Stimulated activated CD4-positive, alpha-beta T cell treated with anti-CD3 and anti-CD28 coated beads, TNF-alpha, amount 100 ng/mL, for 4 hours (primary cell): ENCODE results near the gene KHDC4.
"Not testable (repeated sequence)": the region's sequence is repeated elsewhere in the genome, so short reads cannot be mapped to it uniquely, and the experiment has no call there.

Experiments used
- DNase-seq, 3 experiments: peaks; one replicate each; pipeline ENCODE4 v3.0.0-alpha.2; 2020; ENCODE audit warnings: low read depth in 3 of 3

KHDC4 gene

DNA sequence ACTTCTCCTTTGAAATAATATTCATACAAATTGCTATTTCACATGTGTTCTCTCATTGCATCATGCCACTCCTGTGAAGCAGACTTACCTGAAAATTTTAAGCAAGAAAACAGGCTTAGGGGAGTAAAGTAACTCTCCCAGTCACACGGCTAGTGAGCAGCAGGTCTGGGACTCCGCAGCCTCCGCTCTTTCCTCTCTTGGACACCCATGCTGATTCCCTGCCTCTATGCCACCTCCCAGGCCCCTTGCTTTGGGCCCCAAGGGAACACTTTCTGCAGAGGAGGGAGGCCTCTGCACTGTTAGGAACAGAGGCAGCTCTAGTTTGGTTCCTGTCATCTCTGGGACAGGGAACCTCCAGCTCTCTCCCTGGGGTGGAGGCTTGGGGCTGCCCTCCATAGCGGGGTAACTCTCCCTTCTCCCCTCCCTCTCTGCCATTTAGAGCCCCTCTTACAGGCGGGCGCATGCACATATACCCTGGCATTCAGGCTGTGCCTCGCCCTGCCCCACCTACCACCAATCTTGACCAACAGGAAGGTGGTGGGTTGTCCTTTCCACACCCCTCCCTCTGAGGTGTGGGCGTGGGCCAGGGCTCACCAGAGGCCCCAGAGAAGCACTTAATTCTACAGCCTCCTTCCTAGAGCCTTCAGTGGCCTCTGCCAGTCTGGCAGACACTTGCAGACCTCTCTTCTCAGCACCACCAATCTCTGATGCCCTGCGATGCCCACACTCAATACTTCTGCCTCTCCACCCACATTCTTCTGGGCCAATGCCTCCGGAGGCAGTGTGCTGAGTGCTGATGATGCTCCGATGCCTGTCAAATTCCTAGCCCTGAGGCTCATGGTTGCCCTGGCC lies 7.0 kb upstream of the KHDC4 start, which contains the start of gene RXFP4:
Gene RXFP4 (plus strand): TSS at position 646 of the 852 bp plus-strand sequence. CDS start 72 bp downstream, at position 718.
- no peak for DNase-seq

GRCh38 chr1:155940482-155940992 lies 6.3 kb upstream of the KHDC4 start:
- no peak for DNase-seq

DNA sequence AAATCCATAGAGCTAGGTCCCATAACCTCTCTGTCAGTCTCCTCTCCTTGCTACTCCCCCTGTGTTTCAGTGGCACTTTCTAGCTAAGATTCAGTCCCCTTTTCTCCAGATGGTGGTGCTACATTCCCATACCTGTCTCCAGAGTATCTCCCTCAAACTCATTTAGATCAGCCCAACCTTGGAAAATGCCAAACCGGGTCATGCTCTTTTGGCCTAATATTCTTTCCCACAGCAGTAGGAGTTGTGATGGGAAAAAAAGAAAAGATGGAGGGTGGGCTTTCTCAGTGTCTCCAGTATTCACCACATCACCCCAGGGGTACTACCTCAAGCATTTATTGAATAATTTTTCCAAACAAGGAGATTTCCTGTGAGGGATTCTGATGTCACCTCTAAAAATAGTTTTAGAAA lies 4.0 kb upstream of the KHDC4 start:
- no peak for DNase-seq

GRCh38 chr1:155934936-155935590 lies 850 bp upstream of the KHDC4 start:
- no peak for DNase-seq

DNA sequence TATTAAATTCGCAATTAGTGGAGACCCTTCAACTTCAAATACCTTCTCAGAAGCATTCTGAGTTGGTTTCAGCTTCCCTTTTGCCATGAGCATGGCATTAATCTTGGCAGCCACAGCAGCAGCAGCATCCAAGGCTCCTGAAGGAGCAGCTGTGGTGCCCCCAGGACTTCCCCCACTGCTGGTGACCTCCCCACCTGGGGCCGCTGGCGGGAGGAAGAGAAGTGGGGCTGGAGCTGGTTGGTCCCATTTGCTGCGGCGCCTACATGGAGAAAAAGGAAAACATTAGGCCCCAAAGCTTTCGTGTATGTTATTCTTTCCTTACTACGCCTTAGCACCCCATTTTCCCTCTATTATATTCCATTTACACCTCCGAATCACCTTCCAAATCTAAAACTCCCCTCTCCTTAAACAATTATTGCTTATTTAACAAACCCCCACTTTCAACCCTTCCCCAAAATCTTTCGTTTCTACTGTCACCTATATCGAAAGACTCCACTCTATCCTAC lies 569 bp downstream of the KHDC4 start:
- no peak for DNase-seq

- DNase-seq, result no peak
These were observed 1.7 kb downstream of the KHDC4 start for GRCh38 chr1:155932487-155932886.

- no peak for DNase-seq
These were observed 2.1 kb downstream of the KHDC4 start for GRCh38 chr1:155932081-155932480.

DNA sequence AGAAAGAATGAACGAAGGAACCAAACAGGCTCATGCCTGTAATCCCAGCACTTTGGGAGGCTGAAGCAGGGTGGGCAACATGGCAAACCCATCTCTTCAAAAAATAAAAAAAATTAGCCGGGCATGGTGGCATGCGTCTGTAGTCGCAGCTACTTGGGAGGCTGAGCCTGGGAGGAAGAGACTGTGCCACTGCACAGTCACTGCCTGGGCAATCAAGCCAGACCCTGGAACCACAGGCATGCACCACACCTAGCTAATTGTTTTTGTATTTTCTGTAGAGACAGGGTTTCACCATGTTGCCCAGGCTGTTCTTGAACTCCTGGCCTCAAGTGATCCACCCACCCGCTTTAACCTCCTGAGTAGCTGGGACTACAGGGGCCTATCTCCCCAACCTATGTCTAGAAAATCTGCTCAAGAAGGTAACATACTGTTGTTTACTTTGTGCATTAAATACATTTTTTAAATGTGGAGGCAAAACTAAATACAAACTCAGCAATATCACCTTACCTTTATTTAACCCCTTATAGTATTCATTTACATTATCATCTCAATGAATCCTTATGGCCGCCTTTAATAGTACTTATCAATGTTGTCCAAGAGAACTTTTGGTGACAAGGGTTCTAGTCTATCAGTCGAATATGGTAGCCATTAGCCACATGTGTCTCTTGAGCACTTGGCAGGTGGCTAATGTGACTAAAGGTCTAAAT lies 2.7 kb downstream of the KHDC4 start:
- DNase-seq, result no peak

- DNase-seq, result not testable (repeated sequence)
These were observed 3.5 kb downstream of the KHDC4 start for GRCh38 chr1:155930725-155931124.

GRCh38 chr1:155929057-155929456 lies 5.2 kb downstream of the KHDC4 start:
- no peak for DNase-seq

DNA sequence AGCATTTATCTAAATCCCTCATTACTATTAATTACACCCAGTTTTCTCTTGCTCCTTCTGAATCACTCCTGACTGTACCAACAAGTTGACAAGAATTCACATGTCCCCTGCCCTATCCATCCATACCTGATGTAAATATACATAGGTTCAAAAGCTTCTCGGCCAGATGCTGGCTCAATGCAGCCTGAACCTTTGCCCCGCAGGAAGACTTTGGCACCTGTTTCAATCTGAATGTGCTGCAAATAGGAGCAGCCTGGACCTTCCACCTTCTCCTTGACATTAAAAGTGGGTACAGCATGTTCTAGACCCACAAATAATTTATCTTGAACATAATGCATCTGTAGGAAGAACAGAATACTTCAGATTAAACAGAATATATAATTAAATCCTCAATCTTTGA lies 8.7 kb downstream of the KHDC4 start:
- DNase-seq, result no peak

GRCh38 chr1:155920717-155921116 lies 13.5 kb downstream of the KHDC4 start:
- no peak for DNase-seq

GRCh38 chr1:155919801-155920200 lies 14.4 kb downstream of the KHDC4 start:
- DNase-seq, result no peak

DNA sequence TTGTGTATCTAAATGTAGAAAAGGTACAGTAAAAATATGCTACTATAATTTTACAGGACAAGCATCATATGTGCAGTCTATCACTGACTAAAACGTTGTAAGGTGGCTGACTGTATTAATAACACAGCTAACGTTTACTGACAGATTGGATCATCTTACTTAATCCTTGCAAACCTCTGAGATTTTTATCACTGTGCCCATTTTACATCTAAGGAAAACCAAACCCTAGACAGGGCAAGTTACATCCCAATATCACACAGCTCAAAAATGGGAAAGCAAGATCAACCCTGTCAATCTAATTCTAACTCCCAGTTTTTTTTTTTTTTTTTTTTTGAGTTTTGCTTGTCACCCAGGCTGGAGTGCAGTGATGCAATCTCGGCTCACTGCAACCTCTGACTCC lies 15.6 kb downstream of the KHDC4 start:
- no peak for DNase-seq

DNA sequence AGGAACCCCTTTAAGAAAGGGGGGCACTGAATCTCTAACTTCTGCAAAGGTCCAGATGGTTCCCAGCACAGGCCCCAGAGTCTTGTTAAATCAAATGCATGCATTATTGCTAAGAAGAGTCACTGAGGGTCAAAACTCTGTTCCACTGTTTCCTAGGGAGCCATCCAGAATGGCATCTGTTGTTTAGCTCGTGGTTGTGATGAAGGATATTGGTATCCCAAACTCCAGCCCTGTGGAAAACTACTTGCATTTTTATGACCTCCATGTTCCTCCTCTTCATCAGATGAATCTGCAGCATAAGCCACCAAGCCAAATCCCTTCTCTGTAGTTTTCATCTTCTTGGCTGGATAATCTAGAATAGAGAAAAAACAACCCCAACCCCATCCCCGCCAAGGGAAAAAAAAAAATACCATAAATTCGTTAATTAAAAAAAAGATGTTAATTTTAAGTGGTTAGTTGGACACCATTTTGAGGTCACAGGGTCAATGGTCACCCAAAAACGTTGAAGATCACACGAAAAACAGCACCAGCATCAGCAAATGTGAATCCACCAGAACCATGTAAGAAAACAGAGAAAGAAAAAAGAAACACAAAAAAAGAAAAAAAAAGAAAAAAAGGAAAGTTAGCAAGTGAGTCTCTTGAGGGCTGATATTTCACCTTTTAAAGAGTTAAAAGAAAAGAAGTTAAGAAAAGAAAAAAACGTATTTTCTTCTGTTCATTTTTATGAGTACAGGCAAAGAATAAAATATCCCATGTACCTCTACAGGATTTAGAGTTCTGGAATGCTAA lies 20.1 kb downstream of the KHDC4 start:
- DNase-seq, result no peak

DNA sequence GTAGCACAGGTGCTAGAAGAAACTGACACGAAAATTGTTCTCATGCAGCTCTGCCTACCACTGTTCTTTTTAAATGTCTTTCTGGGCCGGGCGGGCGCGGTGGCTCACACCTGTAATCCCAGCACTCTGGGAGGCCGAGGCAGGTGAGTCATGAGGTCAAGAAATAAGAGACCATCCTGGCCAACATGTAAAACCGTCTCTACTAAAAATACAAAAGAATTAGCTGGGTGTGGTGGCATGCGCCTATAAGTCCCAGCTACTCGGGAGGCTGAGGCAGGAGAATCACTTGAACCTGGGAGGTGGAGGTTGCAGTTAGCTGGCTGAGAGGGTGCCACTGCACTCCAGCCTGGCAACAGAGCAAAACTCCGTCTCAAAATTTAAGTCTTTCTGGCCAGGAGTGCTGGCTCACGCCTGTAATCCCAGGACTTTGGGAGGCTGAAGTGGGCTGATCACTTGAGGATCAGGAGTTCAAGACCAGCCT lies 22.1 kb downstream of the KHDC4 start:
- no peak for DNase-seq

GRCh38 chr1:155911156-155912055 lies 22.8 kb downstream of the KHDC4 start, which contains the start of gene RIT1:
RIT1 (minus strand) TSS chr1:155911349; CDS start chr1:155910761, 588 bp downstream.
- DNase-seq, result peak; percentile 67 to 77 (median 69)

DNA sequence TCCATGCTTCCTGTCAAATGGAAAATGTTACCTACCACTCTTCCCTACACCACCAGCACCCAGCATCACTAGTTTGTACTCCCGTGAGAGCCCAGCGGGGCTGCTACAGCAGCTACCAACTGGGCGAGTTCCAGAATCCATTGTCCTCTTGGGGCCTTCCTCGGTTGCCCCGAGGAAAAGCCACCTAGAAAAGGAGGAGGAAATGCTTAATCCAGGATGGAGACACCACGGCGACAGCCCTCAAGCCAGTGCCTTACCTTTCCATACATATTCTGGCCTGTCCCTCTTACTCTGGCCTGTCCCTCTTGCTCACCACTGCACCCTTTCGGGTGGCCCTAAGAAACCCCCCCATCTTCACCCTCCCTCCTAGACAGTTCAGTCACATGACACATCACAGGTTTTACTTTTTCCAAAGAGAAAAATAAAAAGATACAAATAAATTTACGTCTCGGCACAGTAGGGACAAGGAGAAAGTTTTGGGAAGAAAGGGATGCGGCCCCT lies 23.5 kb downstream of the KHDC4 start:
- no peak for DNase-seq

DNA sequence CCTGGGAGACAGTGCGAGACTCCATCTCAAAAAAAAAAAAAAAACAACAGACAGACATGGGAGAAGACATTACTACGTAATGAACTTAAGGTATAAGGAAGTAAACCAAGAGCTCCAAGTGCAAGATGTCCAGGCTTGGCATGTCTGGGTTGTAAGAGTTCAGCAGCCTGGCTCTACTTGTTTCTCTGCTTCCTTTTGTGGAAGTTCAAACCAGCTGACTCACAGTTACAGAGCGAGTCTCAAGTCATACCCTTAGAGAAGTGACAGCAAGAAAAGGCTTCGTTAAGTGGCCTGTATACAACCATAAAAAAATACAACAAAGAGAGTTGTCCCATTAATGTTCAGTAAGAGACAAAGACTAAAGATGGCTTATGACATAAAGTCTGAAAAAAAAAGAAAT lies 24.3 kb downstream of the KHDC4 start:
- no peak for DNase-seq

- DNase-seq, result no peak
These were observed 30.0 kb downstream of the KHDC4 start for GRCh38 chr1:155904261-155904660.
